AG09319 (cell line): ENCODE results near the gene ADCY2.

Experiments used
- DNase-seq: peaks from one replicate; pipeline ENCODE4 v3.0.0-alpha.2; 2010; ENCODE audit warnings: low read depth; ENCODE audit errors: extremely low read depth
- CTCF ChIP-seq: IDR thresholded peaks from 2 replicates; pipeline ENCODE4 v1.5.1; 2011; ENCODE audit warnings: low read depth, mild to moderate bottlenecking, inconsistent platforms, low read length, moderate library complexity

Gene ADCY2

GRCh38 chr5:7794823-7795222 is 398.9 kb downstream of the ADCY2 start:
- no peak for DNase-seq
- no peak for TF ChIP-seq CTCF

- no peak for DNase-seq
- TF ChIP-seq CTCF, result no peak
These were observed 399.4 kb downstream of the ADCY2 start for GRCh38 chr5:7795306-7795705.

GRCh38 chr5:7801891-7802614 is 406.1 kb downstream of the ADCY2 start:
- TF ChIP-seq CTCF, result no peak
- DNase-seq, result no peak

GRCh38 chr5:7802855-7803254 is 406.9 kb downstream of the ADCY2 start:
- DNase-seq, result no peak
- no peak for TF ChIP-seq CTCF

- no peak for TF ChIP-seq CTCF
- DNase-seq, result no peak
These were observed 408.0 kb downstream of the ADCY2 start for GRCh38 chr5:7803937-7804336.

- TF ChIP-seq CTCF, result peak; percentile 17
- DNase-seq, result no peak
These were observed 409.4 kb downstream of the ADCY2 start for GRCh38 chr5:7805379-7805778.

GRCh38 chr5:7808998-7809397 is 413.1 kb downstream of the ADCY2 start:
- no peak for DNase-seq
- no peak for TF ChIP-seq CTCF
